ENCODE measurements around the gene SYNJ2. TPM values are rescaled to one million over a fixed set of nuclear protein-coding genes. Genes with fewer than 3 reads are reported as not detected.
A peak's percentile ranks its signal among the peaks of the same experiment; 100 is the strongest.

The SYNJ2 gene
- total RNA-seq, 1 experiment from 2014 or later = 45.0 TPM

DNA sequence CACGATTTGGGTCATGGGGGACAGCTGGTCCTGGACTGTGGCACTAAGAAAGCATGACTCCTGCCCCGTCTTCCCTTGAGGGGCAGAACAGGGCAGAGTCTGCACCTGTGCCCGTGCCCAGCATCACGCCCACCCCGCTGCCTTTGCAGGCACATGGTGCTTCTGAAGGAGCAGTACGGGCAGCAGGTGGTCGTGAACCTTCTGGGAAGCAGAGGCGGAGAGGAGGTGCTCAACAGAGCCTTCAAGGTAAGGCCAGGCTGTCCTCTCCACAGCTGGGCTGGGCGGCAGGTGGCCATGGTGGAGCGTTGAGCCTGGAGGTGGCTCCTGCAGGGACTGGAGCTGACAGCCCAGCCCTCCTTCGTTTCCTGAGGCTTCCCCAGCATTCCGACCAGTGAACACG lies 77.4 kb downstream of the SYNJ2 start:
- H3K27me3 ChIP-seq (replicated peaks; ENCODE audit: control insufficient read depth, insufficient read depth, low read length) = no peaks in the 10 kb centered on the region
- no peaks in the 10 kb centered on the region for H3K9me3 Mint-ChIP-seq (ENCODE audit: unreplicated experiment)
- intact Hi-C loops (cut with micrococcal nuclease; ENCODE audit: unreplicated experiment) = no loop called here
- H3K27ac Mint-ChIP-seq (ENCODE audit: unreplicated experiment) = no peak overlapping the region
- CTCF ChIA-PET = no interaction called here
- peaks cover 5% of the 10 kb centered on the region for H3K36me3 ChIP-seq (ENCODE audit: control insufficient read depth, insufficient read depth, low read length)
- no TSS peak for BruUV-seq (replicated peaks)
- no peaks in the 10 kb centered on the region for H3K4me1 Mint-ChIP-seq (ENCODE audit: low read depth, unreplicated experiment)
- no peak for DNase-seq
- peaks cover 12% of the 10 kb centered on the region for H3K4me1 ChIP-seq
- H3K36me3 Mint-ChIP-seq (ENCODE audit: insufficient read depth, unreplicated experiment) = peaks cover 38% of the 10 kb centered on the region
- H3K4me3 ChIP-seq (ENCODE audit: low read depth, low read length) = no peak overlapping the region
- H3K4me3 Mint-ChIP-seq (ENCODE audit: unreplicated experiment) = no peak overlapping the region
- POLR2A ChIA-PET = no interaction called here
- H3K9me3 ChIP-seq = no peaks in the 10 kb centered on the region
- no peaks in the 10 kb centered on the region for H3K27me3 Mint-ChIP-seq (ENCODE audit: insufficient read depth, unreplicated experiment)
- TF ChIP-seq CTCF (IDR thresholded peaks at IDR 0.05; ENCODE audit: insufficient read depth in 1 of 2, low read depth in 1 of 2, low read length in 1 of 2, severe bottlenecking in 1 of 2, unreplicated experiment in 1 of 2) = no peak

DNA sequence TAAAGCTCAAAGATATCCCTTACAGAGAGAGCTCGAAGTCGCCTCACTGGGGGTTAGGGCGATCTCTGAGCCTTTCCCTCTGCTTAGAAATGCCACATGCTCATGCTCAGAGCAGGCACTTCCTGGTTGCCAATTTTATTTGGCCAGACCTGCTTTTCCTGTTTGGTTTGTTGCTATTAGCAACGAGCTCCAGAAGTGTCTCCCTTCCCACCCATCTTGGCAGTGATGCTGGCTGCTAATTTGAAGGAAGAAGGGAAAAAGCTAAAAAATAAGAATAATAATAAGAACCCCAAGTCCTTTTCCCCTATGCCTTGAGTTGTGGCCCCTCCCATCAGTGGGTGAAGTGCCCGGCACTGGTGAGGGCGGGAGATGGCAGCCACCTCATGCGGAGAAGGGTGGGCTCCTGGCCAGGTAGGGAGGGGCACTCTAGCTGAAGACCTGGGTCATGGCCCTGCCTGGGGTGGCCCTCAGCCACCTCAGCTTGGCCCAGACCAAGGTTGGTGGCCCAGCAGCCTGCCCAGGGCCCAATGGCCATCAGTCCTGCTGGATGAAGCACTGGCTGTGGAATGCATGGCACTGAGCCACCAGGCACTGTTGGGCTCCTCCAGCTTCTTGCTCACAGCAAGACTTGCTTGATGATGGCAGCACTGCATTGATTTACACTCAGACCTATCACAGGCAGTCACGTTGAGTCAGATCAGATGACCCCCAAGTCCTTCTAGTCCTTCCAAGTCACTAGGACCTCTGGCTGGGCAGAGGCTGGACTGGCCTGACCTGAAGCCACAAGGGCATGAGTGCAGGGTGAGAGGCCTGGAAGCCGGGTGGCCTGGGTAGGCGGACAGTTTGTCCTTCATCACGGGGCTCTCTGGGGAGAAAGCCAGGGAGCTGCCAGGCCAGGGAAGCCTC lies 79.0 kb downstream of the SYNJ2 start:
- H3K27me3 Mint-ChIP-seq (ENCODE audit: insufficient read depth, unreplicated experiment) = no peaks in the 10 kb centered on the region
- intact Hi-C loops (cut with micrococcal nuclease; ENCODE audit: unreplicated experiment) = no loop called here
- H3K4me3 Mint-ChIP-seq (ENCODE audit: unreplicated experiment) = no peak overlapping the region
- POLR2A ChIA-PET = no interaction called here
- DNase-seq = peak; percentile 61 to 73
- Histone ChIP-seq H3K27me3 (replicated peaks; ENCODE audit: control insufficient read depth, insufficient read depth, low read length) (no peaks in the 10 kb centered on the region), H3K36me3 (ENCODE audit: control insufficient read depth, insufficient read depth, low read length) (peaks cover 5% of the 10 kb centered on the region), H3K4me3 (ENCODE audit: low read depth, low read length) (no peak overlapping the region), H3K9me3 (no peaks in the 10 kb centered on the region), H3K4me1 (peaks cover 12% of the 10 kb centered on the region)
- no peak for TF ChIP-seq CTCF (IDR thresholded peaks at IDR 0.05; ENCODE audit: insufficient read depth in 1 of 2, low read depth in 1 of 2, low read length in 1 of 2, severe bottlenecking in 1 of 2, unreplicated experiment in 1 of 2)
- H3K9me3 Mint-ChIP-seq (ENCODE audit: unreplicated experiment) = no peaks in the 10 kb centered on the region
- BruUV-seq (replicated peaks) = no TSS peak
- H3K36me3 Mint-ChIP-seq (ENCODE audit: insufficient read depth, unreplicated experiment) = peaks cover 36% of the 10 kb centered on the region
- H3K27ac Mint-ChIP-seq (ENCODE audit: unreplicated experiment) = peak overlapping the region; percentile 93
- CTCF ChIA-PET = interaction anchor here (0.8 kb wide), 1 partner anchor 11 kb away, joined by 3 read pairs; no protein-coding TSS in a partner anchor
- H3K4me1 Mint-ChIP-seq (ENCODE audit: low read depth, unreplicated experiment) = no peaks in the 10 kb centered on the region

DNA sequence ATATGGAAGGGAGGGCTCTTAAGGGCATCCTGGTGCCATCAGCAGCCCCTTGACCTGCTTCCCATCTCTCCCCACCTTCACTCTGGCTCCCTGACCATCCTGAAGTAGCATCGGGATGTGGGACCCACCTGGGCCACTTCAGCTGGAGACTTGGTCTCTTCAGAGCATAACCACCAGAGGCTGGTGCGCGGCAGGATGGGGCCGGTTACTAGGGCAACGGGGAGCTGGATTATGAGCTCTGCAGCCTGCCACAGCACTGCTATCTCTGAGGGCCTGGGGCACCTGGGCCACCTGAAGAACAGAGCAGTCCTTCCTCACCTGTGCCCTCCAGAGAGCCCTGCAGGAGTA lies 79.7 kb downstream of the SYNJ2 start:
- Mint-ChIP-seq H3K4me1 (ENCODE audit: low read depth, unreplicated experiment) (no peaks in the 10 kb centered on the region), H3K27me3 (ENCODE audit: insufficient read depth, unreplicated experiment) (no peaks in the 10 kb centered on the region), H3K9me3 (ENCODE audit: unreplicated experiment) (no peaks in the 10 kb centered on the region), H3K27ac (ENCODE audit: unreplicated experiment) (no peak overlapping the region), H3K4me3 (ENCODE audit: unreplicated experiment) (no peak overlapping the region), H3K36me3 (ENCODE audit: insufficient read depth, unreplicated experiment) (peaks cover 30% of the 10 kb centered on the region)
- Histone ChIP-seq H3K27me3 (replicated peaks; ENCODE audit: control insufficient read depth, insufficient read depth, low read length) (no peaks in the 10 kb centered on the region), H3K4me1 (peaks cover 12% of the 10 kb centered on the region), H3K36me3 (ENCODE audit: control insufficient read depth, insufficient read depth, low read length) (peaks cover 5% of the 10 kb centered on the region), H3K4me3 (ENCODE audit: low read depth, low read length) (no peak overlapping the region), H3K9me3 (no peaks in the 10 kb centered on the region)
- CTCF ChIA-PET = no interaction called here
- no TSS peak for BruUV-seq (replicated peaks)
- TF ChIP-seq CTCF (IDR thresholded peaks at IDR 0.05; ENCODE audit: insufficient read depth in 1 of 2, low read depth in 1 of 2, low read length in 1 of 2, severe bottlenecking in 1 of 2, unreplicated experiment in 1 of 2) = no peak
- intact Hi-C loops (cut with micrococcal nuclease; ENCODE audit: unreplicated experiment) = no loop called here
- POLR2A ChIA-PET = interaction anchor here (0.6 kb wide), 1 partner anchor 108 kb away, joined by 3 read pairs; no protein-coding TSS in a partner anchor
- DNase-seq = no peak
